ENCODE data around the gene S100A8.

- no peak for TF ChIP-seq CTCF (IDR thresholded peaks at IDR 0.05; ENCODE audit: low read depth, low read length)
- no peak for TF ChIP-seq EZH2phosphoT487 (IDR thresholded peaks at IDR 0.05; ENCODE audit: low read depth)
Measured at GRCh38 chr1:153347856-153348255, 43.0 kb downstream of the S100A8 start.

Measured in OCI-LY3 (cell line).